ENCODE data around the gene ARMH3. TPM values are rescaled to one million over a fixed set of nuclear protein-coding genes. Genes with fewer than 3 reads are reported as not detected.

Gene ARMH3
- total and polyA plus RNA-seq, 2 experiments from 2014 or later: 8.7 to 11.1 TPM

DNA sequence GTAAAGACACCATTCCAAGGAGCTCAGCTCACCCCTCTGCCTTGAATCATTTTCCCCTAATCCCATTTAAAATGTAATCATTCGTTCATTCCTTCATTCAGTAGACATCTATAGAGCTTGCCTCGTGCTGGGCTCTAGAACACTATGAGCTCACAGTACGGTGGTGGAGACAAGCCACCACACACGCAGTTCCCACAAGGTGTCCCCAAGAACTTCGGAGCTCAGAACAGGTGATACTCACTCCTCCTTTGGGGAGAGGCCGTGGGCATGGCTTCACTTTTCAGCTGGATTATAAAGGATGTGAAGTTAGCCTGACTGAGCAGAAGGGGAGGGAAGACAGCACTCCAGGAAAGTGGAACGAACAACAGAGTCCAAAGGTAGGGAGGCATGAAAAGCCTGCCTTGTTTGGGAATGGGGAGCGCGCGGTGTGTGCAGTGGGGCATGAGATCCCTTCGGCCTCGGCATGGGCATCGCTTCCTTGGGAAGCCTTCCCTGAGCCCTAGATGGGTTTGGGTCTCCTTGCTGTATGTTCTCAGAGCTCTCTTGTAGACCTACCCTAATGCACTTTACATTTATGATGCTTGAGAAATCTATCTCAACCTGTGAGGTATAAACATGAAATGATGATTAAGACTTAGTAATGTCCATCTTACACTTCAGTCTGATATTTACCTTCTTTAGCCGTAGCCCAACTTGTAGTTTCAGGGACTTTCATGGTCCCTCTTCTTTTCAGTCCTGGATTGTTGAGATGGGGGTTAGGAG, 236.9 kb downstream of the ARMH3 start:
- Mint-ChIP-seq H3K9me3 (no peaks in the 10 kb centered on the region; the same call in 2 of the 3 replicates), H3K27ac (peak overlapping the region; percentile 96), H3K36me3 (ENCODE audit: low read depth) (no peaks in the 10 kb centered on the region), H3K4me1 (peaks cover 14% of the 10 kb centered on the region; the same call in 2 of the 3 replicates), H3K27me3 (ENCODE audit: insufficient read depth, low read depth, poor library complexity) (peaks cover 9% of the 10 kb centered on the region), H3K4me3 (peak overlapping the region; percentile 86)
- Histone ChIP-seq H3K79me2 (replicated peaks; ENCODE audit: insufficient read depth) (peaks cover 50% of the 10 kb centered on the region), H3K27ac (ENCODE audit: low read depth) (peak overlapping the region; percentile 82), H3K4me3 (peak overlapping the region; percentile 88), H4K20me1 (replicated peaks; ENCODE audit: insufficient read depth) (peaks cover 28% of the 10 kb centered on the region), H3F3A (replicated peaks; ENCODE audit: low read depth) (no peaks in the 10 kb centered on the region), H2AFZ (peak overlapping the region; percentile 14; the same call in 1 of the 2 replicates), H3K4me1 (ENCODE audit: insufficient read depth) (peaks cover 20% of the 10 kb centered on the region), H3K4me2 (peak overlapping the region; percentile 76), H3K27me3 (ENCODE audit: insufficient read depth) (no peaks in the 10 kb centered on the region), H3K36me3 (ENCODE audit: insufficient read depth) (no peaks in the 10 kb centered on the region), H3K9me2 (ENCODE audit: insufficient read depth) (no peaks in the 10 kb centered on the region)
- TF ChIP-seq, protein P1, sequence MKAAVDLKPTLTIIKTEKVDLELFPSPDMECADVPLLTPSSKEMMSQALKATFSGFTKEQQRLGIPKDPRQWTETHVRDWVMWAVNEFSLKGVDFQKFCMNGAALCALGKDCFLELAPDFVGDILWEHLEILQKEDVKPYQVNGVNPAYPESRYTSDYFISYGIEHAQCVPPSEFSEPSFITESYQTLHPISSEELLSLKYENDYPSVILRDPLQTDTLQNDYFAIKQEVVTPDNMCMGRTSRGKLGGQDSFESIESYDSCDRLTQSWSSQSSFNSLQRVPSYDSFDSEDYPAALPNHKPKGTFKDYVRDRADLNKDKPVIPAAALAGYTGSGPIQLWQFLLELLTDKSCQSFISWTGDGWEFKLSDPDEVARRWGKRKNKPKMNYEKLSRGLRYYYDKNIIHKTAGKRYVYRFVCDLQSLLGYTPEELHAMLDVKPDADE (IDR thresholded peaks at IDR 0.05): no peak
- TF ChIP-seq ZNF331 (CRISPR knock-in tag; IDR thresholded peaks at IDR 0.05; ENCODE audit: low read depth): no peak
- TF ChIP-seq EZH2phosphoT487 (IDR thresholded peaks at IDR 0.05; ENCODE audit: unreplicated experiment): no peak
- TF ChIP-seq, protein P2, sequence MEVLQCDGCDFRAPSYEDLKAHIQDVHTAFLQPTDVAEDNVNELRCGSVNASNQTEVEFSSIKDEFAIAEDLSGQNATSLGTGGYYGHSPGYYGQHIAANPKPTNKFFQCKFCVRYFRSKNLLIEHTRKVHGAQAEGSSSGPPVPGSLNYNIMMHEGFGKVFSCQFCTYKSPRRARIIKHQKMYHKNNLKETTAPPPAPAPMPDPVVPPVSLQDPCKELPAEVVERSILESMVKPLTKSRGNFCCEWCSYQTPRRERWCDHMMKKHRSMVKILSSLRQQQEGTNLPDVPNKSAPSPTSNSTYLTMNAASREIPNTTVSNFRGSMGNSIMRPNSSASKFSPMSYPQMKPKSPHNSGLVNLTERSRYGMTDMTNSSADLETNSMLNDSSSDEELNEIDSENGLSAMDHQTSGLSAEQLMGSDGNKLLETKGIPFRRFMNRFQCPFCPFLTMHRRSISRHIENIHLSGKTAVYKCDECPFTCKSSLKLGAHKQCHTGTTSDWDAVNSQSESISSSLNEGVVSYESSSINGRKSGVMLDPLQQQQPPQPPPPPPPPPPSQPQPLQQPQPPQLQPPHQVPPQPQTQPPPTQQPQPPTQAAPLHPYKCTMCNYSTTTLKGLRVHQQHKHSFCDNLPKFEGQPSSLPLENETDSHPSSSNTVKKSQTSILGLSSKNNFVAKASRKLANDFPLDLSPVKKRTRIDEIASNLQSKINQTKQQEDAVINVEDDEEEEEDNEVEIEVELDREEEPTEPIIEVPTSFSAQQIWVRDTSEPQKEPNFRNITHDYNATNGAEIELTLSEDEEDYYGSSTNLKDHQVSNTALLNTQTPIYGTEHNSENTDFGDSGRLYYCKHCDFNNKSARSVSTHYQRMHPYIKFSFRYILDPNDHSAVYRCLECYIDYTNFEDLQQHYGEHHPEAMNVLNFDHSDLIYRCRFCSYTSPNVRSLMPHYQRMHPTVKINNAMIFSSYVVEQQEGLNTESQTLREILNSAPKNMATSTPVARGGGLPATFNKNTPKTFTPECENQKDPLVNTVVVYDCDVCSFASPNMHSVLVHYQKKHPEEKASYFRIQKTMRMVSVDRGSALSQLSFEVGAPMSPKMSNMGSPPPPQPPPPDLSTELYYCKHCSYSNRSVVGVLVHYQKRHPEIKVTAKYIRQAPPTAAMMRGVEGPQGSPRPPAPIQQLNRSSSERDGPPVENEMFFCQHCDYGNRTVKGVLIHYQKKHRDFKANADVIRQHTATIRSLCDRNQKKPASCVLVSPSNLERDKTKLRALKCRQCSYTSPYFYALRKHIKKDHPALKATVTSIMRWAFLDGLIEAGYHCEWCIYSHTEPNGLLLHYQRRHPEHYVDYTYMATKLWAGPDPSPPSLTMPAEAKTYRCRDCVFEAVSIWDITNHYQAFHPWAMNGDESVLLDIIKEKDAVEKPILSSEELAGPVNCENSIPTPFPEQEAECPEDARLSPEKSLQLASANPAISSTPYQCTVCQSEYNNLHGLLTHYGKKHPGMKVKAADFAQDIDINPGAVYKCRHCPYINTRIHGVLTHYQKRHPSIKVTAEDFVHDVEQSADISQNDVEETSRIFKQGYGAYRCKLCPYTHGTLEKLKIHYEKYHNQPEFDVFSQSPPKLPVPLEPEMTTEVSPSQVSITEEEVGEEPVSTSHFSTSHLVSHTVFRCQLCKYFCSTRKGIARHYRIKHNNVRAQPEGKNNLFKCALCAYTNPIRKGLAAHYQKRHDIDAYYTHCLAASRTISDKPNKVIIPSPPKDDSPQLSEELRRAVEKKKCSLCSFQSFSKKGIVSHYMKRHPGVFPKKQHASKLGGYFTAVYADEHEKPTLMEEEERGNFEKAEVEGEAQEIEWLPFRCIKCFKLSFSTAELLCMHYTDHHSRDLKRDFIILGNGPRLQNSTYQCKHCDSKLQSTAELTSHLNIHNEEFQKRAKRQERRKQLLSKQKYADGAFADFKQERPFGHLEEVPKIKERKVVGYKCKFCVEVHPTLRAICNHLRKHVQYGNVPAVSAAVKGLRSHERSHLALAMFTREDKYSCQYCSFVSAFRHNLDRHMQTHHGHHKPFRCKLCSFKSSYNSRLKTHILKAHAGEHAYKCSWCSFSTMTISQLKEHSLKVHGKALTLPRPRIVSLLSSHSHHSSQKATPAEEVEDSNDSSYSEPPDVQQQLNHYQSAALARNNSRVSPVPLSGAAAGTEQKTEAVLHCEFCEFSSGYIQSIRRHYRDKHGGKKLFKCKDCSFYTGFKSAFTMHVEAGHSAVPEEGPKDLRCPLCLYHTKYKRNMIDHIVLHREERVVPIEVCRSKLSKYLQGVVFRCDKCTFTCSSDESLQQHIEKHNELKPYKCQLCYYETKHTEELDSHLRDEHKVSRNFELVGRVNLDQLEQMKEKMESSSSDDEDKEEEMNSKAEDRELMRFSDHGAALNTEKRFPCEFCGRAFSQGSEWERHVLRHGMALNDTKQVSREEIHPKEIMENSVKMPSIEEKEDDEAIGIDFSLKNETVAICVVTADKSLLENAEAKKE (CRISPR knock-in tag; IDR thresholded peaks at IDR 0.05): peak; percentile 57; the same call in 1 of the 2 replicates
- TF ChIP-seq POLR2AphosphoS5 (IDR thresholded peaks at IDR 0.05; ENCODE audit: low read depth): no peak
- no peak for TF ChIP-seq STAT1 (IDR thresholded peaks at IDR 0.05; ENCODE audit: unreplicated experiment)
- no peak for TF ChIP-seq EZH2 (IDR thresholded peaks at IDR 0.05; ENCODE audit: low read depth, unreplicated experiment)
- TF ChIP-seq ZNF114 (CRISPR knock-in tag; IDR thresholded peaks at IDR 0.05): 0 out of 2 replicates have a peak, but pooled peaks have one; percentile 57
- ATAC-seq: peak; percentile 46
- DNase-seq (ENCODE audit: low spot score): peak; percentile 61
